ENCODE data around the gene LGALS7. TPM values are rescaled to one million over a fixed set of nuclear protein-coding genes. Genes with fewer than 3 reads are reported as not detected.

Gene LGALS7
- total RNA-seq, 1 donor from 2014 or later, result not detected

- peak; percentile 29 for ATAC-seq
- H3K36me3 ChIP-seq, result peaks cover 2% of the 10 kb centered on the region
- TF ChIP-seq CTCF (IDR thresholded peaks at IDR 0.05), result no peak
- no peaks in the 10 kb centered on the region for H3K9me3 ChIP-seq
- DNase-seq, result peak; percentile 84
- H3K4me1 ChIP-seq, result peaks cover 33% of the 10 kb centered on the region
- H3K4me3 ChIP-seq, result peak overlapping the region; percentile 42
- no peaks in the 10 kb centered on the region for H3K27me3 ChIP-seq
- intact Hi-C loops (cut with DNase I), result no loop called here
- no peak overlapping the region for H3K27ac ChIP-seq
Observed at GRCh38 chr19:38736036-38736412, 37.3 kb downstream of the LGALS7 start.

- TF ChIP-seq CTCF (IDR thresholded peaks at IDR 0.05), result no peak
- intact Hi-C loops (cut with DNase I), result no loop called here
- no peaks in the 10 kb centered on the region for H3K9me3 ChIP-seq
- no peak for ATAC-seq
- H3K27me3 ChIP-seq, result no peaks in the 10 kb centered on the region
- H3K4me1 ChIP-seq, result peaks cover 33% of the 10 kb centered on the region
- H3K4me3 ChIP-seq, result peak overlapping the region; percentile 16
- H3K27ac ChIP-seq, result peak overlapping the region; percentile 58
- H3K36me3 ChIP-seq, result peaks cover 9% of the 10 kb centered on the region
- peak; percentile 70 for DNase-seq
Observed at GRCh38 chr19:38735257-38735686, 38.0 kb downstream of the LGALS7 start.

GRCh38 chr19:38734426-38735256 is 38.7 kb downstream of the LGALS7 start:
- TF ChIP-seq CTCF (IDR thresholded peaks at IDR 0.05), result no peak
- Histone ChIP-seq H3K9me3 (no peaks in the 10 kb centered on the region), H3K4me1 (peaks cover 33% of the 10 kb centered on the region), H3K27me3 (no peaks in the 10 kb centered on the region), H3K4me3 (peak overlapping the region; percentile 16), H3K36me3 (peaks cover 13% of the 10 kb centered on the region), H3K27ac (peak overlapping the region; percentile 58)
- DNase-seq, result peak; percentile 68
- intact Hi-C loops (cut with DNase I), result no loop called here
- ATAC-seq, result peak; percentile 1

- DNase-seq (no peak), ATAC-seq (no peak)
- Histone ChIP-seq H3K4me3 (no peak overlapping the region), H3K9me3 (no peaks in the 10 kb centered on the region), H3K4me1 (peaks cover 33% of the 10 kb centered on the region), H3K27me3 (no peaks in the 10 kb centered on the region), H3K36me3 (peaks cover 19% of the 10 kb centered on the region), H3K27ac (peak overlapping the region; percentile 58)
- TF ChIP-seq CTCF (IDR thresholded peaks at IDR 0.05), result no peak
- intact Hi-C loops (cut with DNase I), result no loop called here
Observed at GRCh38 chr19:38734176-38734425, 39.2 kb downstream of the LGALS7 start.

GRCh38 chr19:38733493-38734175 is 39.7 kb downstream of the LGALS7 start:
- Histone ChIP-seq H3K4me3 (no peak overlapping the region), H3K36me3 (peaks cover 23% of the 10 kb centered on the region), H3K4me1 (peaks cover 33% of the 10 kb centered on the region), H3K9me3 (no peaks in the 10 kb centered on the region), H3K27ac (peak overlapping the region; percentile 58), H3K27me3 (no peaks in the 10 kb centered on the region)
- no peak for TF ChIP-seq CTCF (IDR thresholded peaks at IDR 0.05)
- ATAC-seq, result no peak
- peak; percentile 65 for DNase-seq
- intact Hi-C loops (cut with DNase I), result no loop called here
